ENCODE data around the gene SUGP1. TPM values are rescaled to one million over a fixed set of nuclear protein-coding genes. Genes with fewer than 3 reads are reported as not detected.
"Not testable (repeated sequence)": the region's sequence is repeated elsewhere in the genome, so short reads cannot be mapped to it uniquely, and the experiment has no call there.

Gene SUGP1
- polyA plus RNA-seq, 1 donor (not counting 4 experiments of a cell fraction or from before 2014, with no cell fraction given): 28.6 TPM

GRCh38 chr19:19352823-19353222 is 32.5 kb upstream of the SUGP1 start:
- no peaks in the 10 kb centered on the region for H3K79me2 ChIP-seq (ENCODE audit: control insufficient read depth, insufficient read depth, low read length)
- no peak for DNase-seq (ENCODE audit: low read depth, low spot score)
- no peaks in the 10 kb centered on the region for H3K27me3 ChIP-seq (ENCODE audit: control insufficient read depth, extremely low read depth, insufficient read depth, low read length)
- TF ChIP-seq CTCF (optimal IDR thresholded peaks at IDR 0.05 in 1 of 3, IDR thresholded peaks at IDR 0.05 in 1 of 3, conservative IDR thresholded peaks at IDR 0.05 in 1 of 3; ENCODE audit: extremely low read depth in 1 of 3, insufficient read depth in 2 of 3, low read length in 3 of 3): no peak
- TF ChIP-seq EZH2 (IDR thresholded peaks at IDR 0.05; ENCODE audit: low read length): no peak
- no peak overlapping the region for H3K27ac ChIP-seq (ENCODE audit: control insufficient read depth, insufficient read depth, low read length)
- dilution Hi-C loops (cut with MboI; ENCODE audit: extremely low pct_ligation_motif_present, low sequenced_read_pairs): no loop called here
- H2AFZ ChIP-seq (ENCODE audit: control insufficient read depth, low read length): no peak overlapping the region
- H3K4me3 ChIP-seq (ENCODE audit: control insufficient read depth in 2 of 3, extremely low read depth in 1 of 3, insufficient read depth in 2 of 3, low read depth in 1 of 3, low read length in 3 of 3): no peak overlapping the region
- no peak overlapping the region for H3K9ac ChIP-seq (ENCODE audit: control insufficient read depth, extremely low read depth, insufficient read depth, low read length)
- H3K9me3 ChIP-seq (ENCODE audit: control insufficient read depth, low read depth, low read length): no peaks in the 10 kb centered on the region
- H4K20me1 ChIP-seq (ENCODE audit: control insufficient read depth, extremely low read depth, insufficient read depth, low read length): no peaks in the 10 kb centered on the region
- H3K9me1 ChIP-seq (ENCODE audit: control insufficient read depth, extremely low read depth, insufficient read depth, low read length): no peaks in the 10 kb centered on the region
- no peak overlapping the region for H3K4me2 ChIP-seq (ENCODE audit: control insufficient read depth, extremely low read depth, insufficient read depth, low read depth, low read length)
- no peaks in the 10 kb centered on the region for H3K4me1 ChIP-seq (ENCODE audit: control insufficient read depth, extremely low read depth, insufficient read depth, low read length)
- no peak for FAIRE-seq
- peaks cover 22 to 36% of the 10 kb centered on the region in 2 experiments for H3K36me3 ChIP-seq (ENCODE audit: control insufficient read depth in 2 of 2, extremely low read depth in 1 of 2, insufficient read depth in 2 of 2, low read length in 2 of 2)

DNA sequence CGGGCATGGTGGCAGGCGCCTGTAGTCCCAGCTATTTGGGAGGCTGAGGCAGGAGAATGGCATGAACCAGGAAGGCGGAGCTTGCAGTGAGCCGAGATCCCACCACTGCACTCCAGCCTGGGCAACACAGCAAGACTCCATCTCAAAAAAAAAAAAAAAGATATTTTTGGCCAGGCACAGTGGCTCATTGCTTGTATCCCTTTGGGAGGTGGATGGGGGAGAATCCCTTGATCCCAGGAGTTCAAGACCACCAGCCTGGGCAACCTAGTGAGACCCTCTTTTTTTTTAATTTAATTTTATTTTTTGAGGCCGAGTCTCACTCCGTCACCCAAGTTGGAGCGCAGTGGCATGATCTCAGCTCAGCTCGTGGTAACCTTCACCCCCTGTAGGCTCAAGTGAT is 30.4 kb upstream of the SUGP1 start:
- peaks cover 14 to 40% of the 10 kb centered on the region in 2 experiments for H3K36me3 ChIP-seq (ENCODE audit: control insufficient read depth in 2 of 2, extremely low read depth in 1 of 2, insufficient read depth in 2 of 2, low read length in 2 of 2)
- H3K4me3 ChIP-seq (ENCODE audit: control insufficient read depth in 2 of 3, extremely low read depth in 1 of 3, insufficient read depth in 2 of 3, low read depth in 1 of 3, low read length in 3 of 3); H2AFZ ChIP-seq (ENCODE audit: control insufficient read depth, low read length); dilution Hi-C loops (cut with MboI; ENCODE audit: extremely low pct_ligation_motif_present, low sequenced_read_pairs); H3K27me3 ChIP-seq (ENCODE audit: control insufficient read depth, extremely low read depth, insufficient read depth, low read length); DNase-seq (ENCODE audit: low read depth, low spot score); H3K4me1 ChIP-seq (ENCODE audit: control insufficient read depth, extremely low read depth, insufficient read depth, low read length); H3K79me2 ChIP-seq (ENCODE audit: control insufficient read depth, insufficient read depth, low read length); H3K27ac ChIP-seq (ENCODE audit: control insufficient read depth, insufficient read depth, low read length); H3K9me1 ChIP-seq (ENCODE audit: control insufficient read depth, extremely low read depth, insufficient read depth, low read length); H3K9ac ChIP-seq (ENCODE audit: control insufficient read depth, extremely low read depth, insufficient read depth, low read length); H4K20me1 ChIP-seq (ENCODE audit: control insufficient read depth, extremely low read depth, insufficient read depth, low read length); H3K4me2 ChIP-seq (ENCODE audit: control insufficient read depth, extremely low read depth, insufficient read depth, low read depth, low read length); H3K9me3 ChIP-seq (ENCODE audit: control insufficient read depth, low read depth, low read length); FAIRE-seq: not testable (repeated sequence)

DNA sequence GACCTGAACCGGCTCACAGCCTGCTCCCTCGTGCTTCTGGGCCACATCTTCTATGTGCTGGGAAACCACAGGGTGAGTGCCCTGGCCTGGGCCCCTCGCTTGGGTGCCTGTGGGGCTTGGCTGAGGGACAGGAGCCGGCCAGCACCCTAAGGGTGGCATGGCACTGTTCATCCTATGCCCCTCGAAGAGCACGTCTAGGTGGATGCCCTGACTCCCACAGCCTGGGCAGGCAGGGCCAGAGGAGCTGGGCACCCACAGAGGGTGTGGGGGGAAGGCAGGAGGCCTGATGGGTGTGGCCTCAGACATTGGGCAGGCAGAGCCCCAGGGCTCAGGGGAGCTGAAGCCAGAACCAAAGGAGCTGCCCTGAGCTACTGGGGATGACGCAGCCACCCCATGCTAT is 29.1 kb upstream of the SUGP1 start:
- Histone ChIP-seq H3K9me3 (ENCODE audit: control insufficient read depth, low read depth, low read length) (no peaks in the 10 kb centered on the region), H4K20me1 (ENCODE audit: control insufficient read depth, extremely low read depth, insufficient read depth, low read length) (no peaks in the 10 kb centered on the region), H3K4me2 (ENCODE audit: control insufficient read depth, extremely low read depth, insufficient read depth, low read depth, low read length) (no peak overlapping the region), H3K27me3 (ENCODE audit: control insufficient read depth, extremely low read depth, insufficient read depth, low read length) (no peaks in the 10 kb centered on the region), H3K9ac (ENCODE audit: control insufficient read depth, extremely low read depth, insufficient read depth, low read length) (no peak overlapping the region), H3K79me2 (ENCODE audit: control insufficient read depth, insufficient read depth, low read length) (no peaks in the 10 kb centered on the region), H3K27ac (ENCODE audit: control insufficient read depth, insufficient read depth, low read length) (no peak overlapping the region), H3K4me1 (ENCODE audit: control insufficient read depth, extremely low read depth, insufficient read depth, low read length) (no peaks in the 10 kb centered on the region), H3K4me3 (ENCODE audit: control insufficient read depth in 2 of 3, extremely low read depth in 1 of 3, insufficient read depth in 2 of 3, low read depth in 1 of 3, low read length in 3 of 3) (no peak overlapping the region), H3K36me3 (ENCODE audit: control insufficient read depth in 2 of 2, extremely low read depth in 1 of 2, insufficient read depth in 2 of 2, low read length in 2 of 2) (peaks cover 14 to 45% of the 10 kb centered on the region in 2 experiments), H3K9me1 (ENCODE audit: control insufficient read depth, extremely low read depth, insufficient read depth, low read length) (no peaks in the 10 kb centered on the region), H2AFZ (ENCODE audit: control insufficient read depth, low read length) (no peak overlapping the region)
- dilution Hi-C loops (cut with MboI; ENCODE audit: extremely low pct_ligation_motif_present, low sequenced_read_pairs): no loop called here
- FAIRE-seq (no peak), DNase-seq (ENCODE audit: low read depth, low spot score) (no peak)
- no peak for TF ChIP-seq CTCF (optimal IDR thresholded peaks at IDR 0.05 in 1 of 3, IDR thresholded peaks at IDR 0.05 in 1 of 3, conservative IDR thresholded peaks at IDR 0.05 in 1 of 3; ENCODE audit: extremely low read depth in 1 of 3, insufficient read depth in 2 of 3, low read length in 3 of 3)
- no peak for TF ChIP-seq EZH2 (IDR thresholded peaks at IDR 0.05; ENCODE audit: low read length)
